Loucy (cell line): ENCODE data around the gene ZNF516.

Experiments
- EZH2phosphoT487 ChIP-seq: fragments of 200-600 bp; IDR thresholded peaks from 2 replicates; pipeline ENCODE4 v1.6.1; 2018; ENCODE audit warnings: antibody characterized with exemption, mild to moderate bottlenecking, moderate library complexity, borderline replicate concordance
- TF ChIP-seq, protein P1 (sequence below): fragments of 200-600 bp; sonication (generic); conservative IDR thresholded peaks from 2 replicates; pipeline ENCODE4 v1.5.1; 2014; ENCODE audit warnings: mild to moderate bottlenecking, antibody characterized with exemption, low read length

DNA sequence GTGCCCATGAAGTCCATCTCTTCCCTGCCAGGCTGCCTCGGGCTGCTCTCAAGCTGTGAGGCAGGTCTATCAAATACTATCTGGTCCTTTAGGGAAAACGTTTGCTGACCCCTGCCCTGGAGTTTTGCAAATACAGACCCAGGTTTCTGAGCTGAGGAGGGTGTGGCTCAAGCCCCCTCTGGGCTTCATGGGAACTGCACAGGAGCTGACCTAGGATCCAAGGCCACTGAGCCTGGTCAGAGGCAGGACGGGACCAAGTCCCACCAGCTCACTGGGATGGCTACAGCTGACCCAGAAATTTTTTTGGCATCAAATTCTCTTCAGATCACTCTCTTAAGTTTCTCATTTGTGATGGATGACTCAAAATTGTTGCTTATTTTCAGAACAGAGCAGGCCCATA is 14.1 kb downstream of the ZNF516 start:
- TF ChIP-seq, protein P1, sequence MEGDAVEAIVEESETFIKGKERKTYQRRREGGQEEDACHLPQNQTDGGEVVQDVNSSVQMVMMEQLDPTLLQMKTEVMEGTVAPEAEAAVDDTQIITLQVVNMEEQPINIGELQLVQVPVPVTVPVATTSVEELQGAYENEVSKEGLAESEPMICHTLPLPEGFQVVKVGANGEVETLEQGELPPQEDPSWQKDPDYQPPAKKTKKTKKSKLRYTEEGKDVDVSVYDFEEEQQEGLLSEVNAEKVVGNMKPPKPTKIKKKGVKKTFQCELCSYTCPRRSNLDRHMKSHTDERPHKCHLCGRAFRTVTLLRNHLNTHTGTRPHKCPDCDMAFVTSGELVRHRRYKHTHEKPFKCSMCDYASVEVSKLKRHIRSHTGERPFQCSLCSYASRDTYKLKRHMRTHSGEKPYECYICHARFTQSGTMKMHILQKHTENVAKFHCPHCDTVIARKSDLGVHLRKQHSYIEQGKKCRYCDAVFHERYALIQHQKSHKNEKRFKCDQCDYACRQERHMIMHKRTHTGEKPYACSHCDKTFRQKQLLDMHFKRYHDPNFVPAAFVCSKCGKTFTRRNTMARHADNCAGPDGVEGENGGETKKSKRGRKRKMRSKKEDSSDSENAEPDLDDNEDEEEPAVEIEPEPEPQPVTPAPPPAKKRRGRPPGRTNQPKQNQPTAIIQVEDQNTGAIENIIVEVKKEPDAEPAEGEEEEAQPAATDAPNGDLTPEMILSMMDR: peak; percentile 33
- TF ChIP-seq EZH2phosphoT487: no peak
